GM19397 (cell line): Measurements from ENCODE around the gene RAB40B.

Source experiments
- ATAC-seq: cut with Tn5 transposase; IDR thresholded peaks from one replicate; pipeline ENCODE4 v1.9.1; 2021; ENCODE audit warnings: mild to moderate bottlenecking, moderate library complexity; ENCODE audit not compliant: unreplicated experiment

The RAB40B gene

DNA sequence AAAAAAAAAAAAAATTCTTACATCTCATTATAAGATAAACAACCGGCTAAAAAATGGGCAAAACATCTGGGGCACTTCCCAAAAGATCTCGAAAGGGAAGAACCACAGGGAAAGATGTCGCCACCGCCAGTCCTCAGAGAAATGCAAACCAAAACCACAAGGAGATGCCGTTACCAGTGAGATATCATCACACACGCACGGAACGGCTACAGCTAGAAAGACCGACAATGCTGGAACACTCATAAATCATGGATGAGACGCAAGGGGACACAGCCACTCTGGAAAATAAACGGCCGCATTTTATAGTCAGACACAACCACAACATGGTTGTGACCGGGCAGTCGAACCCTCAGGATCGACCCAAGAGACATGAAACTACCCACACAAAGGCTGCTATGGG lies 74.8 kb downstream of the RAB40B start:
- no peak for ATAC-seq

DNA sequence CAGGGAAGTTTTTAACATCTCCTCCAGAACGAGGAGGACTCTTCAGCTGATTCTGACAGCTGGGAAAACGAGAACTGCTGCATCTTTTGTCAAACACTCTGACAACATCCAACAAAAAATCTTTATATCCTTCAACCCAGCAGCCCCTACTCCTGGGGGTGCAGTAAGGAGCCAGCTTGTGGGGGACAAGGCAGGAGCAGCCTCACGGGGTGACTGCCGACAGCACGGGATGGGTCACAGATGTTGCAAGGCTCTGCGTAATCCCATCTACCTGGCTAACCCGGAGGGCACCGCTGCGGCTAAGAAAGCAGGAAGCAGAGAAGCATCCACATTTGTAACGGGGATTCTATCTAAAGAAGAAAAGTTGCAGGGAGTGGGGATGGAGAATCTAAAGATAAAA lies 78.9 kb downstream of the RAB40B start:
- no peak for ATAC-seq

DNA sequence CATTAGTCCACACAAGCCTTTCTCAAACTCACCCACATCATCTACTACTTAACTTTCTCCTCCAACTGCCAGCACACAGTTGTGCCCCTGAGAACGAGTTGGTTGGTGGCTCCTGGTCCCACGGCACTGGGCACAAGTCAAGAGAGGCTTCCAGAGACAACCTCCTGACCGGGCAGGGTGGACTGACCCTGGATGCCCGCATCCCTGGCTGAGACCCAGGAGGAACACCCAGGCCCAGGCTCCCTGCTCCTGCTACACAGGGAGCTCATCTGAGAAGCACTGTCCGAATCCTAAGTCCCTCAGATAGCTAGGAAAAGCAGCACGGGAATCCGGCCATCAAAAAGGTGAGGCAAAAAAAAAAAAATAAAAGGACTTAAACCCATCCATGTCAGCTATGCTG lies 79.3 kb downstream of the RAB40B start:
- no peak for ATAC-seq

DNA sequence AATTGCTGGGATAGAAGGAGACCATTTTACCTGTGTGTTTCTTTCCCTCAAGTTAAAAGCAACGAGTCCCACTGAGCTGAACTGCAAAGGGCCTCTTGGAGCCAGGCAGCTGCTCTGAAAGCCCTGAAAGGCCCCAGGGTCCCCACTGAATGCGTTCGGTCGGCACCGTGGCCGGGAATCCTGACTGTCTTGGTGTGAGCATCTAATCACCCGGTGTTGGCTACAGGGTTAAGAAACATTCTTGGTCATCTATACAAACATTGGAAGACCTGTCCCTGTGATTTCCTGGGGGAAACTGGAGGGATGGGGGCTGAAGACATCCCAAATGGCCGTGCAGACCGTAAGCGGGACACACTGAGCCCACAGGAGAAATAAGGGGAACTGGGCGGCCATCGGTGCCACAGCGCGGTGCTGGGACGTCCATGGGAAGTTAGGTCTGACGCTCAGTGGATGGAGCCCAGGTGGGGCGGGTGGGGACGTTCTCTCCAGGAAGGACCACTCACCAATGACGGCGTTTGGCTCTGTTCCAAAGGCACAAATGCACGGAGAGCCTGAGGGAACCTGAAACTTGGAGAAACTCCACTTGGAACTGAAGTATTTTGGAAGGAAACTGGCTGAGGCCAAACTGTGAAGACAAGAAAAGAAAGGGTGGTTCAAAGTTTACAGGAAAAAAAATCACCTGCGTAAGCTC lies 82.3 kb downstream of the RAB40B start:
- no peak for ATAC-seq

DNA sequence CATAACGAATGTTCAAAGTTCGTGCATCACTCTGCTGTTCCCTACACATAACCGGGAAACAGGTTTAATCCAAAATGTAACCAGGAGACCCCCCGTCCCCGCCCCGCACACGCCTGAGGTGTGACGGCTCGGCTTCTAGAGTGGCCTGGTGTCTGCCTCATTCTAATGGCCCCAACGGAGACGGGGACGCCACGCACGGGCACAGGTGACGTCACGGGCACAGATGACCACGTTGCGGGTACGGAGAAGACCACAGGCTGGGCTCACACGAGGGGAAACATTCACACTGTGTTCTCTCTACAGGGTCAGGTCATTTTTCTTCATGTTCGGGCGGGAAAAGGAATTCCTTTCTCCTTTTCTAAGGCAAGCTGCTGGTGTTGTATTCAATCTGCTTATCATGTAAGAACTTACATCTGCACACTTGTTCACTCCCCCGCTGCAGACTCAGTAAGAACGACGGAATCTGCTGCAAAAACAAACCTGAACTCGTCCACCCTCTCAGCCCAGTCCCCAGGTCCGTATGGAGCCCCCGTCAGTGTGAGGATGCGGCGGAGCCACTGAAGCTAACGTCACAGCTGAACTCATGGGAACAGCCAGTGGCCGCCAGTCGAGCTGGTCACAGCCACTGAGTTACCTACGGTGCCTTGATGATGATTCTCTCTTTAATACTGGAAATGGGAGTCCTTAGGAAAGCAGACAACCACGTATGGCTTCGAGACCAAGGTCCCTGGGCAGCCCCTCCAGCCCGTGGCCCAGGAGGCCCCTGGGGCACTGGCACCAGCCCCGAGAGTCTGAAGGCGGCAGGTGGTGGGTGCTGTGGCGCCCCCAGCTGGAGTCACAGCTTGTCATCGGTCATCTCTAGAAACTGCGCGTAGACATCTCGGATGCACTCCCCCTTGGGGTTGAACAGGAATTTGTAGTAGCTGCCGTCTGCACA lies 83.1 kb downstream of the RAB40B start:
- no peak for ATAC-seq

DNA sequence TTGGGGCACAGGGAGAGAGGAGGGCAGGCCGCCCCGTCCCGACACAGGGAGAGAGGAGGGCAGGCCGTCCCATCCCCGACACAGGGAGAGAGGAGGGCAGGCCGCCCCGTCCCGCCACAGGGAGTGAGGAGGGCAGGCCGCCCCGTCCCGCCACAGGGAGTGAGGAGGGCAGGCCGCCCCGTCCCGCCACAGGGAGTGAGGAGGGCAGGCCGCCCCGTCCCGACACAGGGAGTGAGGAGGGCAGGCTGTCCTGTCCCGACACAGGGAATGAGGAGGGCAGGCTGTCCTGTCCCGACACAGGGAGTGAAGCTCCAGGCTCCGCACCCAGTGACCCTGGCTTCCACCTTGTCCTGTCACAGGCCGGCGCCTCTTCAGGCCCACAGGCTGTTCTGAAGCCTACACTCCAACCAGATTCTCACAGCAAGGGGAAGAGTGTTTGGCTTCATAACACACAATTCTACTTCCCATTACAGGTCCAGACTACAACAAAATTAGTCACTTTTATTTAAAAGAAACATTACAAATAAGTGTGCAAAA lies 84.3 kb downstream of the RAB40B start:
- no peak for ATAC-seq

DNA sequence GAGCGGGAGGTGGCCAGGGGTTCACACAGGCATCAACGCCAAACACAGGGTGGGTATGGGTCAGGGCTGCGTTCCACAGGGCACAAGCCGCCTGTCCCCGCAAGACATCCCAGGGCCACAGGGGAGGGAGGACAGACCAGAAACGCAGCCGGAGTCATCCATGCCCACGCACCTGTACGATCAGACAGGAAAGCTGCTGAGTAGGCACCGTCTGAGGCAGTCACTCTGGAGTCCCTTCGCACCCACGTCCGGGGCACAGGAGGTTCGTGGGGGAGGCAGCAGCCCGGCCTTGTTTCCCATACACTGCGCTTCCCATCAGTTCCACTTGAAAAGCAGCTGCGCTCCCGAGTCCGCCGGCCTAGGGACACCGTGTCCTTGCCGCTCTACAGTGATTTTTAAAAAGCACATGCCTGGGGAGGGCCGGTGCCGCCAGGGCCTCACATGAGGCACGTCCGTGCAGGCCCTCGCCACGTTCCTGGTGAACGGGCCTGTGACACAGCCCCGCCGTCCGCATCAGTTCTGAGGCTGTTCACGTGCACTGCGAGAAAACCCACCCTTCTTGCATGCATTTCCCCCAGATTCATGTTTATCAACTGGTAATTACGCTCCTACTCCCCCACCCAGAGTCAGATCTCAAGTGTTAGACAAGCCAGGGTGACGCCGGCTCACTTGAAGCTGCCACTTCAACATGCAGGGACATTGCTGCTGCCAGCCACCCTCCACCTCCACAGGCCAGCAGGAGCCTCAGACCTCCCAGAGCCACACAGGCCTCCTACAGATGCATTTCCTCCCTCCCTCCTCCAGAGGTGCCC lies 85.0 kb downstream of the RAB40B start:
- ATAC-seq, result no peak

DNA sequence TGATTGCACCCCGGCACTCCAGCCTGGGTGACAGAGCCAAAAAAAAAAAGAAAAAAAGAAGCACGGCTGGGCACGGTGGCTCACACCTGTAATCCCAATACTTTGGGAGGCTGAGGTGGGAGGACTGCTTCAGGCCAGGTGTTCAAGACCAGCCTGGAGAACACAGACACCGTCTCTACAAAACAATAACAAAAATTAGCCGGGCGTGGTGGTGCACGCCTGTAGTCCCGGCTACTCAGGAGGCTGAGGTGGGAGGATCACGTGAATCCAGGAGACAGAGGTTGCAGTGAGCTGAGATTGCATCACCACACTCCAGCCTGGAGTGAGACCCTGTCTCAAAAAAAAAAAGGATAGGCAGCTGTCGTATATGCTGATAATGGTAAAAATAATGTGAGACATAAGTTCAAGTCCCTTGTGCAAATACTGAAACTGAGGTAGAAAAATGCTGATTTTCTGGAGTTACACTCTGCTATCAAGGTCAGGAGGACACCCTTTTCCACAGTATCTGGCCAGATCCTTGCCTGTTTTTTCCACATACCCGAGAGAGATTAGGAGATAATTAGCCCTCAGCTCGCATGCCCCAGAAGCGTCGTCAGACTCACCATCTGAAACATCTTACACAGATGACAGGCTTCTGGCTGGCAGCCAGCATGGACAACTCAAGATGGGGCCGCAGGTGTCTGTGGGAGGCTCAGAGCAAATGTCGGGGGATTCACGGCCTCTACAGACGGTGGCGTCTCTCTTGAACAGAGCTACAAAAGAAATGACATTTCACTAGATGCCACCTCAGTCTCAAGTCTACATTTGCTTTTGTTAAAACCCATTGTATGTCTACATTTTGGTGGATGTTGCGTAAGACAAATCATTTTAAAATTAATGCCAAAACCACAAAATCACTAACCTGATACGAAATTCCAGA lies 87.1 kb downstream of the RAB40B start:
- no peak for ATAC-seq

DNA sequence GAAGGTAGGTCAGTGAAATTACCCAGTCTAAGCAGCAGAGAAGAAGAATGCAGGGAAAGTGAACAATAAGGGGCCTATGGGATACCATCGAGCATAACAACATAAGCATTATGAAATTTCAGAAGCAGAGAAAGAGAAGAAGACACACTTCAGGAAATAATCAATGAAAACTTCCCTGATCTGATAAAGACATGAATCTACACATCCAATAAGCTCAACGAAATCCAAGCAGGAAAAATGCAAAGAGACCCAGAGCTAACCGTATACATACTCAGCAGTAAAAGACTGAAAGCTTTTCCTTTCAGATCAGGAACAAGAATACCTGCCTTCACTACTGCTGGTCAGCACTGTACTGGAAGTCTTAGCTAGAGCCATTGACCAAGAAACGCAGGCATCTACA lies 88.8 kb downstream of the RAB40B start:
- ATAC-seq, result no peak

DNA sequence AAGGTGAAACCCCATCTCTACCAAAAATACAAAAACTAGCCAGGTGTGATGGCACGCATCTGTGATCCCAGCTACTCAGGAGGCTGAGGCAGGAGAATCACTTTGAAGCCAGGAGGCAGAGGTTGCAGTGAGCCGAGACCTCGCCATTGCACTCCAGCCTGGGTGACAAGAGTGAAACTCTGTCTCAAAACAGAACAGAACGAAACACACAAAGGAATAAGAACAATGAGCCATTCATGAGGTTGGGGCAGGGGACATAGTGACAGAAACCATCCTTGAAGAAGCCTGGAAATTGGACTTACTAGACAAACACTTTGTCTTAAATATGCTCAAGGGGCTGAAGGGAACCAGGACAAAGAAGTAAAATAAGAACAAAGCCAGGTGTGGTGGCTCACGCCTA lies 89.7 kb downstream of the RAB40B start:
- ATAC-seq, result no peak

DNA sequence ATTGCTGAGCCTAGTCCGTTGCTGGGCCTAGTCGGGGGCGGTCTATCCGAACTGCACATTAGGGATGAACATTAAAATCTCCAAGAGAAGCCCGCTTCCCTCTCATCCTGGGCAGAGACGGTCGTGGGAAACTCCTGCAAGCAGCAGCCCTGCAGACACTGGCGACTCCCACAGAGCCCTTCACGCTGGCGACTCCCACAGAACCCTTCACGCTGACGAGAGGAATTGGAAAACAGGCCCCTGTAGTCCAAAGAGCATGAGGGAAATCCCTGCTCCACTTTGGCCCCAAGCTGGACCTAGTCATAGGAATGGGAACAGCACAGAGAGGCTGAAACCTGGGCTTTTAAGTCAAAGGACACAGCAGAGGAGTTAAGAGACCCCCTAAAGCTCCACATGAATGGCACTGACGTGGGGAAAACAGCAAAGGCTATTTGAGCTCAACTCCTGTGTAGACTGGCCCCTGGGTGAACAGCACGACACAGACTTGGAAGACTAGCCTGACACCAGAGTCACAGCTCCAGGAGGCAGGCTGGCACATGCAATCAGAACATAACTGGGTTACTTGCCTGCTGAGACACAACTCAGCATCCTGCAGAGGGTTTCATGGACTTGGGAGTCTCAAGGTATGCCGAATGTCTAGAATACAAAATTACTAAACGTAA lies 92.4 kb downstream of the RAB40B start:
- ATAC-seq, result no peak
